Measurements from ENCODE around the gene GFOD1.

DNA sequence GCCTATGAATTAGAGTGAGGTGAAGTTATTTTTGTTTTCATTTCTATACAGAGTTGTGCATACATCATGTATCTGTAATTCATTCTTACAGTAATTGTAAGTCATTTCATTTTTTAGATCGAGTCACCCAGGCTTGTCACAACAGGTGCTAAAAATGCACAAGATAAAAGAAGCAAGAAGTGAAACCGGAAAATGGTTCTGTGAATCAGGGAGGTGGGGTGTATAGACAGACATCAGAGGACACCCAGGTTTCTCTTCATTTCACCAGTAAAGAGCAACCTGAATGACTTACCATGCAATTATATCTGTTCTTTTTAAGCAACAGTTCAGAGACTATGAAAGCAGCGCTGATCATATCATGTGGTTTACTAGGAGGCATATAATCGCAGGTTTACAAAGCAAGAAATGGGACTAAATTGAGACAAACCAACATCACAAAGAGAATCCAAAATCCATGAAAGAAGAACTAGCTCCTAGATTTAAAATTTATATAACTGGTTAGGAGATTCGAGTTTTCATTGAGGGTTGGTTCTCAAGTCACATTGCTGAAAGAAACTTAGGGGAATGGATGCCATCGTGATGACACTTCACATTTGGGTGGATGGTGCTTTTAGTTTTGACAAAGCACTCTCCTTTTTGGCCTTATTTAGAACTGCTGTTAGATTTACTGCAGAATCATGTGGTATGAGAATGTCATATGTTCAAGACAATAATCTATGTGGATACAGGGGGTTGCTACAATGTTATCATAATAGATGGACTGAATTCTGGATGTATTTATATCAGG lies 131.2 kb downstream of the GFOD1 start:
- TF ChIP-seq, protein P1, sequence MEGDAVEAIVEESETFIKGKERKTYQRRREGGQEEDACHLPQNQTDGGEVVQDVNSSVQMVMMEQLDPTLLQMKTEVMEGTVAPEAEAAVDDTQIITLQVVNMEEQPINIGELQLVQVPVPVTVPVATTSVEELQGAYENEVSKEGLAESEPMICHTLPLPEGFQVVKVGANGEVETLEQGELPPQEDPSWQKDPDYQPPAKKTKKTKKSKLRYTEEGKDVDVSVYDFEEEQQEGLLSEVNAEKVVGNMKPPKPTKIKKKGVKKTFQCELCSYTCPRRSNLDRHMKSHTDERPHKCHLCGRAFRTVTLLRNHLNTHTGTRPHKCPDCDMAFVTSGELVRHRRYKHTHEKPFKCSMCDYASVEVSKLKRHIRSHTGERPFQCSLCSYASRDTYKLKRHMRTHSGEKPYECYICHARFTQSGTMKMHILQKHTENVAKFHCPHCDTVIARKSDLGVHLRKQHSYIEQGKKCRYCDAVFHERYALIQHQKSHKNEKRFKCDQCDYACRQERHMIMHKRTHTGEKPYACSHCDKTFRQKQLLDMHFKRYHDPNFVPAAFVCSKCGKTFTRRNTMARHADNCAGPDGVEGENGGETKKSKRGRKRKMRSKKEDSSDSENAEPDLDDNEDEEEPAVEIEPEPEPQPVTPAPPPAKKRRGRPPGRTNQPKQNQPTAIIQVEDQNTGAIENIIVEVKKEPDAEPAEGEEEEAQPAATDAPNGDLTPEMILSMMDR (IDR thresholded peaks at IDR 0.05) = no peak
- no peak for TF ChIP-seq POLR2AphosphoS5 (IDR thresholded peaks at IDR 0.05)
- no peak for TF ChIP-seq EP300 (IDR thresholded peaks at IDR 0.05)
- TF ChIP-seq POLR2A (IDR thresholded peaks at IDR 0.05) = no peak

Measured in stomach (tissue), 4 donors.